ENCODE measurements around the gene CCDC3. TPM values are rescaled to one million over a fixed set of nuclear protein-coding genes. Genes with fewer than 3 reads are reported as not detected.
A peak's percentile ranks its signal among the peaks of the same experiment; 100 is the strongest.

The CCDC3 gene
- total and polyA plus RNA-seq, 2 of the 8 experiments (the other 6 are each of a cell fraction or from before 2014, with no cell fraction given), result 3.4 to 3.7 TPM

GRCh38 chr10:12975906-12976305 is 25.6 kb downstream of the CCDC3 start:
- Histone ChIP-seq H3K27ac (ENCODE audit: low read depth, low read length) (no peak overlapping the region), H4K91ac (replicated peaks; ENCODE audit: insufficient read length, low read length) (no peak overlapping the region), H3K23me2 (ENCODE audit: low read depth, low read length) (no peaks in the 10 kb centered on the region), H3K79me2 (ENCODE audit: control insufficient read depth in 1 of 2, insufficient read depth in 2 of 2, low read length in 2 of 2) (no peaks in the 10 kb centered on the region), H3K23ac (ENCODE audit: insufficient read length) (no peak overlapping the region), H2BK120ac (replicated peaks; ENCODE audit: low read depth, low read length) (no peak overlapping the region), H2AFZ (ENCODE audit: low read length) (no peak overlapping the region), H3K4me1 (replicated peaks in 1 of 4; ENCODE audit: control insufficient read depth in 3 of 4, insufficient read depth in 4 of 4, low read length in 3 of 4) (0 out of 7 replicates have a peak, but pooled peaks cover 0 to 2% (median 0%) of the 10 kb centered on the region in 4 experiments), H2BK20ac (ENCODE audit: low read length) (no peak overlapping the region), H3K4me2 (ENCODE audit: insufficient read depth in 1 of 2, low read depth in 2 of 2, low read length in 2 of 2) (no peak overlapping the region), H2BK5ac (ENCODE audit: low read depth, low read length) (no peak overlapping the region), H3K79me1 (ENCODE audit: low read depth, low read length) (no peaks in the 10 kb centered on the region), H4K8ac (ENCODE audit: extremely low read depth, insufficient read depth, low read length) (peak overlapping the region; percentile 22; the same call in 1 of the 2 replicates), H3K18ac (ENCODE audit: extremely low read depth, low read length) (no peak overlapping the region), H3K14ac (ENCODE audit: insufficient read length) (no peak overlapping the region), H3K4me3 (ENCODE audit: extremely low read depth in 1 of 4, insufficient read depth in 2 of 4, low read depth in 3 of 4, low read length in 4 of 4) (no peak overlapping the region), H3K9ac (replicated peaks in 1 of 4; ENCODE audit: extremely low read depth in 1 of 4, low read depth in 3 of 4, low read length in 3 of 4) (no peak overlapping the region), H2BK12ac (ENCODE audit: low read depth, low read length) (no peak overlapping the region), H4K20me1 (replicated peaks in 1 of 2; ENCODE audit: control insufficient read depth in 1 of 2, insufficient read depth in 2 of 2, low read length in 2 of 2) (no peaks in the 10 kb centered on the region), H2BK15ac (ENCODE audit: low read length) (no peak overlapping the region), H3K9me3 (ENCODE audit: insufficient read depth in 2 of 2, low read depth in 1 of 2, low read length in 1 of 2) (no peaks in the 10 kb centered on the region), H2AK5ac (ENCODE audit: low read depth, low read length) (no peak overlapping the region), H3K27me3 (replicated peaks in 1 of 4; ENCODE audit: control insufficient read depth in 3 of 4, extremely low read depth in 1 of 4, insufficient read depth in 3 of 4, low read length in 3 of 4) (no peaks in the 10 kb centered on the region), H3K56ac (replicated peaks; ENCODE audit: insufficient read length, low read depth, low read length) (no peak overlapping the region), H4K5ac (ENCODE audit: insufficient read length, low read depth, low read length) (no peak overlapping the region), H3K36me3 (ENCODE audit: control insufficient read depth in 2 of 4, insufficient read depth in 4 of 4, low read length in 3 of 4) (no peaks in the 10 kb centered on the region), H3K4ac (replicated peaks; ENCODE audit: insufficient read length, low read depth, low read length) (no peak overlapping the region)
- POLR2A ChIA-PET (ENCODE audit: partially characterized antibody), result no interaction called here
- WGBS, 2 experiments (ENCODE audit: extremely low coverage in 1 of 2, insufficient coverage in 1 of 2, insufficient read length in 1 of 2, insufficient replicate concordance in 2 of 2, low coverage in 1 of 2, low lambda C conversion rate in 2 of 2, missing lambda C conversion rate in 1 of 2), result 95% methylated on average over 5 of the region's 5 CpGs; no CpG with 5 or more reads in 1 of the 2 experiments
- CTCF ChIA-PET (ENCODE audit: partially characterized antibody), result interaction anchor here (0.8 to 1.6 kb wide), 3 partner anchors 11 to 120 kb away, joined by 3 to 4 read pairs (median 3); no protein-coding TSS in a partner anchor
- DNase-seq (ENCODE audit: low read depth in 1 of 2, low spot score in 2 of 2) (no peak), FAIRE-seq (no peak)
- TF ChIP-seq NANOG (IDR thresholded peaks at IDR 0.05; ENCODE audit: insufficient read depth, low read depth, low read length, poor library complexity, severe bottlenecking), result no peak
- no peak for TF ChIP-seq TBP (IDR thresholded peaks at IDR 0.05; ENCODE audit: low read depth, low read length)
- no peak for TF ChIP-seq CBX5 (IDR thresholded peaks at IDR 0.05; ENCODE audit: low read depth, low read length)
- TF ChIP-seq SIN3A (conservative IDR thresholded peaks at IDR 0.05 in 1 of 2, IDR thresholded peaks at IDR 0.05 in 1 of 2; ENCODE audit: low read depth in 1 of 2, low read length in 2 of 2), result no peak
- TF ChIP-seq E2F6 (IDR thresholded peaks at IDR 0.05), result no peak
- no peak for TF ChIP-seq CBX8 (IDR thresholded peaks at IDR 0.05; ENCODE audit: borderline replicate concordance, low read depth, low read length)
- no peak for TF ChIP-seq SP2 (IDR thresholded peaks at IDR 0.05; ENCODE audit: low read length)
- TF ChIP-seq RNF2 (IDR thresholded peaks at IDR 0.05; ENCODE audit: borderline replicate concordance, low read depth, low read length, missing control alignments, poor library complexity, severe bottlenecking), result no peak
- no peak for TF ChIP-seq TAF1 (IDR thresholded peaks at IDR 0.05; ENCODE audit: low read depth, low read length)

Data from H1 (cell line).